T-helper 17 cell (primary cell): ENCODE data around the gene AFF2. TPM values are rescaled to one million over a fixed set of nuclear protein-coding genes. Genes with fewer than 3 reads are reported as not detected.

ENCODE experiments used
- ATAC-seq: fragments of 150-1000 bp; cut with Tn5 transposase; 2 replicates; pipeline ENCODE4 v1.10.0; 2021; ENCODE audit warnings: mild to moderate bottlenecking, moderate library complexity
- DNase-seq, 3 donors: peaks; one replicate each; pipeline versions ENCODE4 v3.0.0 to v3.0.0-alpha.2; 2020 to 2021
- H3K9me3 ChIP-seq: one replicate; pipeline ENCODE4 v1.7.0; 2013; ENCODE audit warnings: low read length, mild to moderate bottlenecking; ENCODE audit not compliant: control insufficient read depth, poor library complexity, severe bottlenecking
- H3K27ac Mint-ChIP-seq: one replicate; pipeline ENCODE4 v1.8.0; 2022; ENCODE audit warnings: mild to moderate bottlenecking, moderate library complexity, mixed read lengths
- H3K27me3 Mint-ChIP-seq: one replicate; pipeline ENCODE4 v1.8.0; 2022; ENCODE audit warnings: mixed read lengths
- H3K36me3 Mint-ChIP-seq: one replicate; pipeline ENCODE4 v1.8.0; 2022; ENCODE audit warnings: low read depth, mixed read lengths
- H3K4me1 Mint-ChIP-seq: one replicate; pipeline ENCODE4 v1.8.0; 2022; ENCODE audit warnings: mild to moderate bottlenecking, mixed read lengths
- H3K4me3 Mint-ChIP-seq: one replicate; pipeline ENCODE4 v1.8.0; 2022; ENCODE audit warnings: mild to moderate bottlenecking, moderate library complexity, mixed read lengths
- total RNA-seq, 4 donors: library from RNA in 2 of 4; stranded (reverse) in 2 of 4; gene quantifications; one replicate each; pipeline ENCODE4 v1.2.3 and lab custom pipeline; 2022 to 2026

Gene AFF2
- total RNA-seq, 2 donors from 2014 or later = 0.31 to 0.90 TPM

DNA sequence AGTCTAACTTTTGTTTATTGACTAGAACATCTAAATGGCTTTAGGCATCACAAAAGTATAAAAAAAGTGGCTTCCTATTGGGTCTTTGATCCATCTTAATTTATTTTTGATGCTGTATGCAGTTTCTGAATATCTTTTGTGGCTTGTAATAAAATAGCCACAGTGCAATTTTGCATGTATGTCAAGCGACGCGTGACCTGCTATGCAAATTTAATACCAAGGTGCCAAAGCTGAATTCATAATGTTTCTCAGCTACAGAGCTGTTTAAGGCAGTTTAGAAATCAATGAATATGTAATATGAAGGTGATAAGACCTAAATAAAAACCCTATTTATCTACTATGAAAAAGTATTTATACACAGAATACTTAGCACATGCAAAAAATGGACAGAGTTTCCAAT is 197.8 kb downstream of the AFF2 start:
- H3K36me3 Mint-ChIP-seq = no peaks in the 10 kb centered on the region
- no peak overlapping the region for H3K4me3 Mint-ChIP-seq

DNA sequence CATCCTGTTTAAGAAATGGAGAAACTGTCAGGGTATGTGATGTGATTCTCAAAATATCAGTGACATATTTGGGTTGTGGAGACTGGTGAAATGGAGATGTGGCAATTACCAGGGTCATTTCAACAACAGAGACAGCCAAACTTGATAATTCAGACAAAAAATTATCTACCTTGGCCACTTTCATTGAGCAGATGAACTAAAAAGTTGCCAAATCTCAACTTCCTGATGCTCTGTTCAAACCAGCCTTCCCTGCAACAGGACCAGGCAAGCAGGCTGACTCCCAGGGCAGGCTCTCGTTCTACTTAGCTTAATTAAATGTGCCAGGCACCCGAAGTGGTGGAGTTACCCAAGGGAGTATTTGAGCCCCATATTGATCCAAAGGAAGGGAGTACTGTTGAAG is 199.6 kb downstream of the AFF2 start:
- Mint-ChIP-seq H3K27me3 (no peaks in the 10 kb centered on the region), H3K27ac (no peak overlapping the region), H3K36me3 (no peaks in the 10 kb centered on the region), H3K4me3 (no peak overlapping the region), H3K4me1 (no peaks in the 10 kb centered on the region)
- ATAC-seq (no peak), DNase-seq (no peak)
- H3K9me3 ChIP-seq = no peaks in the 10 kb centered on the region

More for the DNA sequence above, 197.8 kb downstream of the AFF2 start:
- no peak overlapping the region for H3K27ac Mint-ChIP-seq
- ATAC-seq (no peak), DNase-seq (no peak)
- no peaks in the 10 kb centered on the region for H3K4me1 Mint-ChIP-seq
- H3K9me3 ChIP-seq = no peaks in the 10 kb centered on the region
- H3K27me3 Mint-ChIP-seq = no peaks in the 10 kb centered on the region

DNA sequence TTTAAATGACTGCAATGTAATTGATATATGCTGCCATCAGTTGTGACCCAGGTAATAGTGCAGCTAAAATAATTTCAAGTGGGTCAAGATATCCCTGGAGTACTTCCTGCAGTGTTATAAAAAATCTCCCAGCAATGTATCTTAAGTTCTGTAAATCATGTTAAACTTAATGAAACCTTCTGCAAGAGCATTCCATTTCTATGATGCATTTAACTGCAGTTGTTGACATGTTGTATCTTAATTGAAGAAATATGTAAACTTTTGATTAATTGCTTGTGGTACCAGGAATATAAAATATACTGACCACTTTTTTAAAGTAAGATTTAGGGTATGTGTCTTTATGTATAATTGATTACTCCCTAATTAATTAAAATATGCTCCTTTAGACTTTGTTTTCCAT is 213.6 kb downstream of the AFF2 start:
- no peaks in the 10 kb centered on the region for H3K9me3 ChIP-seq
- DNase-seq (no peak), ATAC-seq (no peak)
- Mint-ChIP-seq H3K27me3 (no peaks in the 10 kb centered on the region), H3K27ac (no peak overlapping the region), H3K4me1 (no peaks in the 10 kb centered on the region), H3K36me3 (no peaks in the 10 kb centered on the region), H3K4me3 (no peak overlapping the region)

DNA sequence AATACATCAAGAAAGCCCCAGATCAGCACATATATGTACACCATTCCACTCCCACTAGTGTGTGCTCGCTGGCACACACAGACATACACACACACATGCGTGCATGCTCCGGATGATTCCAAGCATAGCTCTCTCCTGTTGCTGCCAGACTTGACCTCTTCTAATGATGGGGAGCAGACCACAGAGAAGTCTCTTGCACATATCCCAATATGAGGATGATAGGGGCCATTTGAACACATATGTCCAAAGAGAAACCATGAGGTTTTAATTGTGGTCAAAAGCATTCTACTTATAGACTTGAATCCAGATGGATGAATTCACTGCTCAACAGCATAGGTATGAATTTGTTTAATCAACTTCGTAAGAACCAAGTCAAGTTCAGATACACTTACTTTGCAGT is 214.9 kb downstream of the AFF2 start:
- no peak overlapping the region for H3K4me3 Mint-ChIP-seq
- H3K4me1 Mint-ChIP-seq = no peaks in the 10 kb centered on the region
- DNase-seq (no peak), ATAC-seq (no peak)
- no peaks in the 10 kb centered on the region for H3K36me3 Mint-ChIP-seq
- H3K27ac Mint-ChIP-seq = no peak overlapping the region
- H3K27me3 Mint-ChIP-seq = no peaks in the 10 kb centered on the region
- no peaks in the 10 kb centered on the region for H3K9me3 ChIP-seq

DNA sequence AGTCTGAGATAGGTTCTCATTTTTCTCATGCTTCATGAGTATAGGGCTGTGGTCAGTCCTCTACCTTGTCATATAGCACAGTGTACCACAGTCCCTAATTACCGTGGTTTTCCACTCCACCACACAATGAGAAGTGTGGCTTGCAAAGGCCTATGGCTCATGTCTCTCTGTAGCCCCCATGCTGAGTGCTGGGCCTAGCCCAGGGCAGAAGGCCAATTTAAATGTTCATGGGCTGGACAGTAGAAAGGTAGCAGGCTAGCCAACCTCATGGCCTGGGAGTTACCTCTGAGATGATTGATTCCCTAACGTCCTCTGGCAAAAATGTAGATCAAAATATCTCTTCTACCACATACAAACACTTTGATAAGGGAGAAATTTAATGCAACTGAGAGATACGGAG is 222.5 kb downstream of the AFF2 start:
- no peak overlapping the region for H3K27ac Mint-ChIP-seq
- no peaks in the 10 kb centered on the region for H3K9me3 ChIP-seq
- DNase-seq (no peak), ATAC-seq (no peak)
- no peaks in the 10 kb centered on the region for H3K4me1 Mint-ChIP-seq
- no peak overlapping the region for H3K4me3 Mint-ChIP-seq
- no peaks in the 10 kb centered on the region for H3K27me3 Mint-ChIP-seq
- no peaks in the 10 kb centered on the region for H3K36me3 Mint-ChIP-seq

DNA sequence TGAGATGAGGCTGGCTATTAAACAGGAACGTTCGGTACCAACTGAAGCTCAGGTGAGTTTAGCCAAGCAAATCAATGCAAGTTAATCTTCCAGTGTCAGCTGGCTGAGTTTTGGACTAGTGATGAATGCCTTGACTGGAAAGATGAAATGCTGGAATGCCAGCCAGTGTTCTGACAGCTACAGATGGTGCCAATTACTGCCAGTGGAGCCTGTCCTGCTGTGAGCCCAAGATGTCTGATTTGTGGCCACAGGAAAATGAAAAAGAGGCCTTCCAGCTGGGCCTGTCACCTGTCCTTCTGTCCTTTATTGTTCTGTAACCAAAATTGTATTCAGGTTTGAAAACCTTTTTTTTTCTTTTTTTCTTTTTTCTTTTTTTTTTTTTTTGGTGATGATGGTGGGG is 223.1 kb downstream of the AFF2 start:
- no peaks in the 10 kb centered on the region for H3K4me1 Mint-ChIP-seq
- H3K36me3 Mint-ChIP-seq = no peaks in the 10 kb centered on the region
- no peak for ATAC-seq
- H3K9me3 ChIP-seq = no peaks in the 10 kb centered on the region
- H3K4me3 Mint-ChIP-seq = no peak overlapping the region
- no peak for DNase-seq
- H3K27ac Mint-ChIP-seq = no peak overlapping the region
- H3K27me3 Mint-ChIP-seq = no peaks in the 10 kb centered on the region

DNA sequence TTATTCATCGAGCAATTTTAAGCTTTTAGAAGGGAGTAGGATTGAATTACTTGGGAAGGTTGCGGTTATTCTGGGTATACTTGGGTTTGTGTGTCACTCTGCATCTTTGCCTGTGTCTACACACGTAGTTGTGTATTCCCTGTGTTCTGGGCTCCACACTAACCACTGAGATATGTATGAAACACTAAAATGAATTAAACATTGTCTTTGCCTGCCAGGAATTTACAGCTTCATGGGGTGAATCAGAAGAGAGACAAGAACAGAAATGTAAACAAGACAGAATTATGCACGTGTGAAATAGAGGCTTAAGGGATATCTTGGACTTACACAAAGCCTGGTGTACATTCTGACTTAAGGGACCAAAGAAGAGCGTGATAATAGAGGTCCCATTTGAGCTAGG is 228.5 kb downstream of the AFF2 start:
- DNase-seq (no peak), ATAC-seq (no peak)
- no peak overlapping the region for H3K4me3 Mint-ChIP-seq
- H3K27ac Mint-ChIP-seq = no peak overlapping the region
- H3K4me1 Mint-ChIP-seq = no peaks in the 10 kb centered on the region
- H3K9me3 ChIP-seq = no peaks in the 10 kb centered on the region
- H3K27me3 Mint-ChIP-seq = no peaks in the 10 kb centered on the region
- H3K36me3 Mint-ChIP-seq = no peaks in the 10 kb centered on the region

DNA sequence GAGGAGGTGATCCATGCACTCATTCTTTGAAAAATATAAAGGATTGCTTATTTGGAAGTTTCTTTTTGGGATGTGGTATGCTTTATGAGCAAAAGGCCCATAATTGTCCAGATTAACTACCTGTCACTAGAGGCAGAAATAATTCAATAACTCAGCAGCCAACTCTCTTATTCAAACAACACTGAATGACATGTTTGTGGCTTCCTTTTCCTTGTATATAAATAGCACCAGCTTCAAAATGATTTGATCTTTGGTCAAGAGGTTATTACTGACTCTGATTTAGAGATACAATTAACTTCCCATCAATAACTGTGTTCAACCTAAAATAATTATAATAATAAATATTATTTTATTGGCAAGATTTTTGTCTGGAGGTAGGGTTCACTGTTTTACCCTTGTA is 232.3 kb downstream of the AFF2 start:
- Mint-ChIP-seq H3K4me3 (no peak overlapping the region), H3K4me1 (no peaks in the 10 kb centered on the region), H3K27ac (no peak overlapping the region), H3K27me3 (no peaks in the 10 kb centered on the region), H3K36me3 (no peaks in the 10 kb centered on the region)
- no peak for ATAC-seq
- H3K9me3 ChIP-seq = no peaks in the 10 kb centered on the region
- no peak for DNase-seq

DNA sequence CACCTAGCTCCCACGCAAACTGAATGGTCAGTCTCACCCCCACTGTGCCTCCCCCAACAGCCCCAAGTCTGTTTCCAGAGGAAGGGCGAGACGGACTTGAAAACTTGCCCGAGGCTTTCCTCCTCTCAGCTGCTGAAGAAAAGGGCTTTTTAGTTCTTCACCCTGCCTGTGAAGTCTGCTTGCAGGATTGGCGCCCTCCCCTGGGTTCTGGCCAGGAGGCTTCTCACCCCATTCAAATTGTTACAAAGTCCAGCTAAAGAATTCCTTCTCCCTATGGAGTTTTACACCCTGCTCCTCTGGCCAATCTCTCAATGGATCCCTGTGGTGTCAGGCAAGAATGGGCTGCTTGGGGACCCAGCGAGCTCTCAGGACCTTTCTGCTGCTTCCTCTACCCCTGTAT is 241.0 kb downstream of the AFF2 start:
- no peaks in the 10 kb centered on the region for H3K36me3 Mint-ChIP-seq
- H3K4me3 Mint-ChIP-seq = no peak overlapping the region
- H3K4me1 Mint-ChIP-seq = peaks cover 2% of the 10 kb centered on the region
- H3K9me3 ChIP-seq = no peaks in the 10 kb centered on the region
- no peak overlapping the region for H3K27ac Mint-ChIP-seq
- no peak for DNase-seq
- ATAC-seq = no peak
- no peaks in the 10 kb centered on the region for H3K27me3 Mint-ChIP-seq

DNA sequence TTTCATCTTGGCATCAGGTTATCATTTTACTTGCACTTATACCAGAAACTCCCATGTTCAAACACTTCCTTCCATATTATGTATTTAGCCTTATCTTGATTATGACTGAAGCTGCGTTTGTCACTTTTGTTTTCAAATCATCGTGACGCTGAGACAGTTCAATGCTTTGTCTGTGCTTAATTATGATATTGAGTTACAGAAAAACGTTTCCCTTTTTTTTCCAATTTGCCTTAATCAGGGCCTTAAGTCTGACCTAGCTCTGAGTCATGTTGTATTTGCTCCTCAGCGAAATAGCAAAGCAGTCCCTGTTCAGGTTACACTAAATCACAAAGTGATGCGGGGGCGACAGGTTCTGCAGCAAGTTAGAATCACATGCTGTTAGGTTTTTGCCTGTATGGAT is 254.7 kb downstream of the AFF2 start:
- H3K27me3 Mint-ChIP-seq = no peaks in the 10 kb centered on the region
- no peak overlapping the region for H3K27ac Mint-ChIP-seq
- ATAC-seq (no peak), DNase-seq (no peak)
- H3K4me1 Mint-ChIP-seq = no peaks in the 10 kb centered on the region
- H3K4me3 Mint-ChIP-seq = no peak overlapping the region
- no peaks in the 10 kb centered on the region for H3K36me3 Mint-ChIP-seq
- no peaks in the 10 kb centered on the region for H3K9me3 ChIP-seq

DNA sequence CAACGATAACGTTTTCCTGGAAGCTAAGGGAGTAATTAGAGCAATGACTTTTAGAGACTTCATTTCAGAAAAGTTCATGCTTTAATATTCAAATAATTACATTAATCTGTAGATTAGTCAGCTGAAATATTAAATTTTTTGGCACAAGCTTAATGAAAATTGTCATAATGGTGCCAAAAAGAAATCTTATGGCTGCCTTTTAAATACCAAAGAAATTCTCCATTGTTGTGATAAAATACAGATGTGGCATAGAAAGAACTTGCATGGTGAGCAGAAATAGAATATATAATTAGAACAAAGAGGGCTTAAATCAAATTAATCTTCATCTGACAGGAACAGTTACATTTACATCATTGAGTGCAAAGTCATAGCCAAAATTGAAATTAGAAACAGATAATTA is 263.5 kb downstream of the AFF2 start:
- H3K36me3 Mint-ChIP-seq = no peaks in the 10 kb centered on the region
- no peaks in the 10 kb centered on the region for H3K9me3 ChIP-seq
- H3K4me3 Mint-ChIP-seq = no peak overlapping the region
- H3K4me1 Mint-ChIP-seq = no peaks in the 10 kb centered on the region
- DNase-seq (no peak), ATAC-seq (no peak)
- no peaks in the 10 kb centered on the region for H3K27me3 Mint-ChIP-seq
- H3K27ac Mint-ChIP-seq = no peak overlapping the region

DNA sequence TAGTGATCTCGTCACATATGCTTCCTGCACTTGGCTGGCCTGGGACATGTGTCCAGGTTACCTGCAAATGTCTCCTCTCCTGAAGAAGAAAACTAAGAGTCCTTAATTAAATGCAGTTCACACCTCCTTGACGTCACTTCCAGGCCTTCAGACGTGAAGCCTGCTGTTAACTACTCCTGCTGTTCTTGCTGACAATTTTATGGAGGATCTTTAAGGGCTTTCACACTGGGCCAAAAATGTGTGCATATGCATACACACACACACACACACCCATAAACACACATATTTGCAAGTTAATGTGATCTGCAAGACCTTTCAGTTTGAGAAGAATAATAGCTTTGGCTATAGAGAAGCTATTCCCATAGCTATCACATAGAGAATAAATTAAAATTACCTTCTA is 267.9 kb downstream of the AFF2 start:
- peaks cover 5% of the 10 kb centered on the region for H3K27me3 Mint-ChIP-seq
- no peak overlapping the region for H3K27ac Mint-ChIP-seq
- no peaks in the 10 kb centered on the region for H3K4me1 Mint-ChIP-seq
- ATAC-seq = no peak
- H3K4me3 Mint-ChIP-seq = no peak overlapping the region
- no peak for DNase-seq
- no peaks in the 10 kb centered on the region for H3K9me3 ChIP-seq
- no peaks in the 10 kb centered on the region for H3K36me3 Mint-ChIP-seq

DNA sequence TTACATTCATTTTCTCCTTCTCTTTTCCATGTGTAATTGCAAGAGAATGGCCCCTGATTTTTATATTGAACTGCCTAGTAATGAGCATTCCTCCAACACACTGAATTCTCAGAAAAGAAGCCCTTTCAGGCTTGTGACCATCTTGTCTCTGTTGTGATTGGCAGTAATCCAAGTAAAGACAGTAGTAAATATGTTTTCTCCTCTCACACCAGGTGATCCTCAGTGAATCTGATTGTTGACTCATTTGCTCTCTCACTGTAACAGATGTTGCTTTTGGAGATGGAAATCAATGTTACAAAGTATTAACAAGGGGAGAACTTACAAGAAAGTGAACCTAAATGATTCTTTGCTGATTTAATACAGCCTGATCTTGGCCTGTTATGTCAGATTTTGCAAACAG is 271.0 kb downstream of the AFF2 start:
- Mint-ChIP-seq H3K4me3 (no peak overlapping the region), H3K27ac (no peak overlapping the region), H3K36me3 (no peaks in the 10 kb centered on the region), H3K27me3 (peaks cover 5% of the 10 kb centered on the region), H3K4me1 (no peaks in the 10 kb centered on the region)
- no peak for DNase-seq
- no peak for ATAC-seq
- no peaks in the 10 kb centered on the region for H3K9me3 ChIP-seq

DNA sequence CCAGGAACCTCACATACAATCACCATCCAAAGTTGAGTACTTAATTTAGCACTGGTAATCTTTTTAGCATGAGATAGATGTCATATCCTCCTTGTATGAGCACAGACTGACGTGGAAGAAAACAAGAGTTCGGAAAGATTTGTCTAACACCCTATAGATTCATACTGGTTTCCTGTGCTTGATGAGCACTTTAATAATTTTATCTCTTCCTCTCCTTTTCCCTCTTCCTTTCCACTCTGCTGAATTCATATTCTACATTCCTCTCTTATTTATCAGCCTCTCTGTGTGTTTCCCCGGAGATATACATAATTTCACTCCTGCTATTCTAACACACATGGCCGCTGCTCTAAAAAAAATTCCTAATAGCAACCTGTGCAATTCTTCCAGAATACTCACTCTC is 273.9 kb downstream of the AFF2 start:
- H3K4me3 Mint-ChIP-seq = no peak overlapping the region
- DNase-seq = no peak

DNA sequence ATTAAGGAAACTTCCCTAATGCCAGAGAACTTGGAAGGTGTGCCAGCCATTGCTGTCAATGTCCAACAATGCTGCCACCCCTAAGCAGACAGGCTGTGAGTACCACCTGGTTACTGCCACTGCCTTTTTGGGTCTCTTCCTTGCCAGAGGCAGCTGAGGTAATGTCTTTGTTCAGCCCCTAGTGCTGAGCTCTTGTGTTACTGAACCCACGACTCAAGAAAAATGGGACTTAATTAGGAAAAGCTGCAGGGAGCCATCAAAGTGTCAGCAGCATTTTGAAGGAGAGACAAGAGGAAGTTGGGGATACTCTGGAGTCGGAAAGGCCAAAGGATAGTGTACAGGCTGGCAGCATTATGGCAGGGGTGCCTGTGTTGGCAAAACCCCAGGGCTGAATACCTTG is 283.7 kb downstream of the AFF2 start:
- Mint-ChIP-seq H3K36me3 (no peaks in the 10 kb centered on the region), H3K4me3 (no peak overlapping the region), H3K27me3 (no peaks in the 10 kb centered on the region), H3K4me1 (no peaks in the 10 kb centered on the region), H3K27ac (no peak overlapping the region)
- no peaks in the 10 kb centered on the region for H3K9me3 ChIP-seq
- no peak for ATAC-seq
- DNase-seq = no peak

More for the DNA sequence above, 273.9 kb downstream of the AFF2 start:
- ATAC-seq = no peak
- H3K27ac Mint-ChIP-seq = no peak overlapping the region
- no peaks in the 10 kb centered on the region for H3K4me1 Mint-ChIP-seq
- peaks cover 5% of the 10 kb centered on the region for H3K27me3 Mint-ChIP-seq
- H3K9me3 ChIP-seq = no peaks in the 10 kb centered on the region
- H3K36me3 Mint-ChIP-seq = no peaks in the 10 kb centered on the region
